Fibroblast of lung (primary cell): ENCODE measurements around the gene LIAS. TPM values are rescaled to one million over a fixed set of nuclear protein-coding genes. Genes with fewer than 3 reads are reported as not detected.
"Not testable (repeated sequence)": the region's sequence is repeated elsewhere in the genome, so short reads cannot be mapped to it uniquely, and the experiment has no call there.

Experiments
- DNase-seq, 2 donors: peaks; one replicate each; pipeline versions ENCODE4 v3.0.0 to v3.0.0-alpha.2; 2010; ENCODE audit warnings: low read depth in 2 of 2
- H2AFZ ChIP-seq: 2 replicates; pipeline ENCODE4 v1.5.1; 2012; ENCODE audit warnings: low read length, control low read depth, inconsistent platforms
- H3K27ac ChIP-seq: 2 replicates; pipeline ENCODE4 v1.5.1; 2011; ENCODE audit warnings: low read length, control low read depth; ENCODE audit not compliant: insufficient read depth
- H3K27me3 ChIP-seq: 2 replicates; pipeline ENCODE4 v1.5.1; 2011; ENCODE audit warnings: mild to moderate bottlenecking, low read length; ENCODE audit not compliant: control insufficient read depth, insufficient read depth
- H3K36me3 ChIP-seq: 2 replicates; pipeline ENCODE4 v1.5.1; 2011; ENCODE audit warnings: low read length; ENCODE audit not compliant: control insufficient read depth, insufficient read depth
- H3K4me1 ChIP-seq: 2 replicates; pipeline ENCODE4 v1.5.1; 2011; ENCODE audit warnings: low read length; ENCODE audit not compliant: control insufficient read depth, insufficient read depth; ENCODE audit errors: extremely low read depth
- H3K4me2 ChIP-seq: 2 replicates; pipeline ENCODE4 v1.5.1; 2011; ENCODE audit warnings: low read length, control low read depth; ENCODE audit not compliant: insufficient read depth; ENCODE audit errors: extremely low read depth
- H3K4me3 ChIP-seq, 4 experiments: fragments of 200-600 bp in 1 of 4; sonication (generic) in 1 of 4; replicated peaks in 1 of 4; 2 replicates each; pipeline ENCODE4 v1.5.1; 2011 to 2016; ENCODE audit warnings: low read length in 4 of 4, low read depth in 3 of 4, mild to moderate bottlenecking in 3 of 4, control low read depth in 2 of 4, inconsistent platforms in 1 of 4, mixed read lengths in 1 of 4; ENCODE audit not compliant: insufficient read depth in 1 of 4; ENCODE audit errors: control extremely low read depth in 1 of 4
- H3K79me2 ChIP-seq: 2 replicates; pipeline ENCODE4 v1.5.1; 2012; ENCODE audit warnings: mild to moderate bottlenecking, low read length, inconsistent platforms; ENCODE audit not compliant: control insufficient read depth, insufficient read depth
- H3K9ac ChIP-seq: 2 replicates; pipeline ENCODE4 v1.5.1; 2011; ENCODE audit warnings: mild to moderate bottlenecking, low read length, control low read depth; ENCODE audit not compliant: insufficient read depth
- H3K9me3 ChIP-seq: 2 replicates; pipeline ENCODE4 v1.5.1; 2012; ENCODE audit warnings: low read depth, low read length; ENCODE audit not compliant: control insufficient read depth, insufficient read depth
- H4K20me1 ChIP-seq: 2 replicates; pipeline ENCODE4 v1.5.1; 2011; ENCODE audit warnings: low read length; ENCODE audit not compliant: control insufficient read depth, insufficient read depth; ENCODE audit errors: extremely low read depth
- CTCF ChIP-seq, 2 donors: IDR thresholded peaks in 1 of 2; conservative IDR thresholded peaks in 1 of 2; 1 replicate in 1 of 2; 2 replicates in 1 of 2; pipeline ENCODE4 v1.5.1; 2011 to 2012; ENCODE audit warnings: low read length in 2 of 2, control low read depth in 1 of 2, inconsistent platforms in 1 of 2, low read depth in 1 of 2, mild to moderate bottlenecking in 1 of 2
- EZH2 ChIP-seq: IDR thresholded peaks from 2 replicates; pipeline ENCODE4 v1.5.1; 2012; ENCODE audit warnings: low read length, control low read depth, mild to moderate bottlenecking; ENCODE audit errors: missing control alignments
- polyA plus RNA-seq, 2 donors: library from polyadenylated mRNA; depleted of rRNA in 1 of 2; stranded (reverse) in 1 of 2; unstranded in 1 of 2; fragments of >200 nt; gene quantifications; 2 replicates each; pipeline ENCODE4 v1.2.1, GENCODE V29; 2011 to 2012; ENCODE audit warnings: missing spikeins in 1 of 2
- total RNA-seq: library from RNA; depleted of rRNA; stranded (reverse); fragments of >200 nt; gene quantifications from 2 replicates; pipeline ENCODE4 v1.2.1, GENCODE V29; 2014

The LIAS gene
- total and polyA plus RNA-seq, 2 donors (not counting 1 experiment from before 2014, with no cell fraction given): 7.1 to 8.6 TPM

- no peak overlapping the region for H2AFZ ChIP-seq
- H3K27ac ChIP-seq: no peak overlapping the region
- no peaks in the 10 kb centered on the region for H3K4me1 ChIP-seq
- H3K4me3 ChIP-seq: no peak overlapping the region
- no peak overlapping the region for H3K4me2 ChIP-seq
- no peaks in the 10 kb centered on the region for H3K79me2 ChIP-seq
- no peaks in the 10 kb centered on the region for H3K9me3 ChIP-seq
- H3K9ac ChIP-seq: no peak overlapping the region
- no peaks in the 10 kb centered on the region for H4K20me1 ChIP-seq
- peak in 1 of 2 donors; percentile 31 for DNase-seq
- H3K27me3 ChIP-seq: no peaks in the 10 kb centered on the region
- H3K36me3 ChIP-seq: no peaks in the 10 kb centered on the region
- TF ChIP-seq CTCF (conservative IDR thresholded peaks at IDR 0.05 in 1 of 2, IDR thresholded peaks at IDR 0.05 in 1 of 2; ENCODE audit: low read depth in 1 of 2, low read length in 2 of 2) (no peak), EZH2 (no peak)
These were observed 43.1 kb upstream of the LIAS start for GRCh38 chr4:39415678-39416283.

DNA sequence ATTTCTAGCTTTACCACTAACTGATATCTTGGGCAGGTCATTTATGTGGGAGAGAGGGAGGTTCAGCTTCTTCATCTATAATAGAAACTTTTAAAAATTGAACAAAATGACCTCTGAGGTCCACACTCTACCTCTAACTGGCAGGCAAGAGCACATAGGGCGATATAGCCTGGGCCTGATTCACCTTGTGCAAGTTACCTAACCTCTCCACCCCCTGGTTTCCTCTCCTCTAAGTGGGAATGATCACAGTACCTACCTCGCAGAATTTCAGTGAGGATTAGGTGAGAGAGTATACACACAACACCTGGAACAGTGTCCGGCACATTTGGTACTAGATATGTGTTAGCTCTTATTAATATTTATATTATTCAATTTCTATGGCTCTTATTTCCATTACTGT, 36.6 kb upstream of the LIAS start:
- Histone ChIP-seq H3K9ac (no peak overlapping the region), H3K4me2 (no peak overlapping the region), H3K9me3 (no peaks in the 10 kb centered on the region), H3K79me2 (no peaks in the 10 kb centered on the region), H2AFZ (no peak overlapping the region), H3K27ac (no peak overlapping the region), H3K4me1 (no peaks in the 10 kb centered on the region), H3K4me3 (no peak overlapping the region), H3K36me3 (no peaks in the 10 kb centered on the region), H4K20me1 (no peaks in the 10 kb centered on the region), H3K27me3 (no peaks in the 10 kb centered on the region)
- TF ChIP-seq CTCF (conservative IDR thresholded peaks at IDR 0.05 in 1 of 2, IDR thresholded peaks at IDR 0.05 in 1 of 2; ENCODE audit: low read depth in 1 of 2, low read length in 2 of 2) (no peak), EZH2 (no peak)
- no peak for DNase-seq

DNA sequence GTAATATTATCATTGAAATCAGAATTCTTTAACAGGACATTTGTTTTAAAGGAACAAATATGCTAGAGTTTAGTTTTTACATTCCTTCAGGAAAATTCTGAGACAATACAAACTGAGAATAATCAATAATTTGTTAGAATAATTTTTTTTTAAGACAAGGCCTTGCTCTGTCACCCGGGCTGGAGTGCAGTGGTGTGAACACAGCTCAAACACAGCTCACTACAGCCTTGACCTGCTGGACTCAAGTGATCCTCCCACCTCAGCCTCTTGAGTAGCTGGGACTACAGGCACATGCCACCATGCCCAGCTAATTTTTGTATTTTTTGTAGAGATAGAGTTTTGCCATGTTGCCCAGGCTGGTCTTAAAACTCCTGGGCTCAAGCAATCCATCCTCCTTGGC, 33.6 kb upstream of the LIAS start:
- H3K27me3 ChIP-seq, H3K9ac ChIP-seq, H3K4me1 ChIP-seq, H3K27ac ChIP-seq, DNase-seq, H3K9me3 ChIP-seq, H3K4me3 ChIP-seq, H3K36me3 ChIP-seq, H3K4me2 ChIP-seq, H3K79me2 ChIP-seq, H2AFZ ChIP-seq, H4K20me1 ChIP-seq: not testable (repeated sequence)
